GM19468 (cell line): Measurements from ENCODE around the gene WDR86.

ENCODE experiments used
- ATAC-seq: cut with Tn5 transposase; IDR thresholded peaks from one replicate; pipeline ENCODE4 v1.9.1; 2021; ENCODE audit warnings: mild to moderate bottlenecking, moderate library complexity, moderate number of reproducible peaks; ENCODE audit not compliant: unreplicated experiment; ENCODE audit errors: extremely low read depth

The WDR86 gene

GRCh38 chr7:151393031-151393977 is 16.5 kb downstream of the WDR86 start:
- ATAC-seq: no peak

- no peak for ATAC-seq
These were observed 17.4 kb downstream of the WDR86 start for GRCh38 chr7:151392426-151392825.

- ATAC-seq: no peak
These were observed 17.8 kb downstream of the WDR86 start for GRCh38 chr7:151392002-151392401.

- ATAC-seq: no peak
These were observed 18.5 kb downstream of the WDR86 start for GRCh38 chr7:151391358-151391730.

- ATAC-seq: no peak
These were observed 19.1 kb downstream of the WDR86 start for GRCh38 chr7:151390598-151391357.

- no peak for ATAC-seq
These were observed 19.9 kb downstream of the WDR86 start for GRCh38 chr7:151389768-151390597.

GRCh38 chr7:151389096-151389767 is 20.6 kb downstream of the WDR86 start:
- ATAC-seq: no peak

GRCh38 chr7:151388430-151388829 is 21.4 kb downstream of the WDR86 start:
- no peak for ATAC-seq

GRCh38 chr7:151388007-151388297 is 21.9 kb downstream of the WDR86 start:
- ATAC-seq: no peak

- ATAC-seq: no peak
These were observed 22.5 kb downstream of the WDR86 start for GRCh38 chr7:151387161-151388006.

GRCh38 chr7:151386301-151387160 is 23.3 kb downstream of the WDR86 start:
- ATAC-seq: no peak

- ATAC-seq: no peak
These were observed 24.1 kb downstream of the WDR86 start for GRCh38 chr7:151385626-151386300.

GRCh38 chr7:151384776-151385625 is 24.8 kb downstream of the WDR86 start:
- ATAC-seq: no peak

- ATAC-seq: no peak
These were observed 25.5 kb downstream of the WDR86 start for GRCh38 chr7:151384352-151384697.

GRCh38 chr7:151383638-151384351 is 26.0 kb downstream of the WDR86 start:
- ATAC-seq: no peak
